Measurements from ENCODE around the gene CYP2A7. TPM values are rescaled to one million over a fixed set of nuclear protein-coding genes. Genes with fewer than 3 reads are reported as not detected.
A peak's percentile ranks its signal among the peaks of the same experiment; 100 is the strongest.
"Not testable (repeated sequence)": the region's sequence is repeated elsewhere in the genome, so short reads cannot be mapped to it uniquely, and the experiment has no call there.

Gene CYP2A7
- total RNA-seq, 1 experiment from 2014 or later, result not detected

DNA sequence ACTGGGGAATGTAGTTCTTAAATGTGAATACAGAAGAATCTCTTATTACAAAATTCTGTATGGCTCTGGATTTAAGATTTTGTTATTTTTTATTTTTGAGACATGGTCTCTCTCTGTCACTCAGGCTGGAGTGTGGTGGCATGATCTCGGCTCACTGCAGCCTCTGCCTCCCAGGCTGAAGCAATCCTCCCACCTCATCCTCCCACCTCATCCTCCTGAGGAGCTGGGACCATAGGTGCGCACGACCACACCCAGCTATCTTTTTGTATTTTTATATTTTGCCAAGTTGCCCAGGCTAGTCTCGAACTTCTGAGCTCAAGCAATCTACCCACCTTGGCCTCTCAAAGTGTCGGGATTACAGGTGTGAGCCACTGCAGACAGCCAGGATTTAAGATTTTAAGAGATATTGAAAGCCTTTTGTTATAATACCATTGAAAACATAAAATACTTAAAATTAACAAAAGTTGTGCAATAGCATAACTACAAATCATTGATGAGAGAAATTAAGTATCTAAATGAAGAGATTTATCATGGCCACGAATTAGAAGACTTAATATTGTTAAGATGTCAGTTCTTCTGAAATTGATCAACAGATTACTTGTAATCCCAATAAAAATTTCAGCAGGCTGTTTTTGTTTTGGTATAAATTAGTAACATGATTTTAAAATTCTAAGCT is 45.1 kb downstream of the CYP2A7 start:
- BruUV-seq (replicated peaks), result no TSS peak
- H3K9me2 ChIP-seq (ENCODE audit: insufficient read depth), result no peaks in the 10 kb centered on the region
- DNase-seq, result no peak
- no peaks in the 10 kb centered on the region for H3K79me2 ChIP-seq (ENCODE audit: low read depth)
- CTCF ChIA-PET, result no interaction called here
- H3K27me3 ChIP-seq (ENCODE audit: insufficient read depth, low read depth), result no peaks in the 10 kb centered on the region
- no peak overlapping the region for H3K27ac ChIP-seq
- no peak overlapping the region for H3K4me3 ChIP-seq
- intact Hi-C loops (cut with micrococcal nuclease; ENCODE audit: unreplicated experiment), result no loop called here
- no peak overlapping the region for H2AFZ ChIP-seq
- no peaks in the 10 kb centered on the region for H4K20me1 ChIP-seq (ENCODE audit: insufficient read depth)
- no peak overlapping the region for H3K4me2 ChIP-seq
- H3K4me1 ChIP-seq (replicated peaks; ENCODE audit: insufficient read depth), result 0 out of 2 replicates have a peak, but pooled peaks cover 5% of the 10 kb centered on the region
- H3K9me3 ChIP-seq (ENCODE audit: insufficient read depth, low read depth), result no peaks in the 10 kb centered on the region
- no peaks in the 10 kb centered on the region for H3K36me3 ChIP-seq (ENCODE audit: low read depth)
- H3F3A ChIP-seq (ENCODE audit: insufficient read depth, low read depth), result peaks cover 4% of the 10 kb centered on the region
- no peak for TF ChIP-seq EZH2 (IDR thresholded peaks at IDR 0.05; ENCODE audit: low read depth)
- TF ChIP-seq, protein P1, sequence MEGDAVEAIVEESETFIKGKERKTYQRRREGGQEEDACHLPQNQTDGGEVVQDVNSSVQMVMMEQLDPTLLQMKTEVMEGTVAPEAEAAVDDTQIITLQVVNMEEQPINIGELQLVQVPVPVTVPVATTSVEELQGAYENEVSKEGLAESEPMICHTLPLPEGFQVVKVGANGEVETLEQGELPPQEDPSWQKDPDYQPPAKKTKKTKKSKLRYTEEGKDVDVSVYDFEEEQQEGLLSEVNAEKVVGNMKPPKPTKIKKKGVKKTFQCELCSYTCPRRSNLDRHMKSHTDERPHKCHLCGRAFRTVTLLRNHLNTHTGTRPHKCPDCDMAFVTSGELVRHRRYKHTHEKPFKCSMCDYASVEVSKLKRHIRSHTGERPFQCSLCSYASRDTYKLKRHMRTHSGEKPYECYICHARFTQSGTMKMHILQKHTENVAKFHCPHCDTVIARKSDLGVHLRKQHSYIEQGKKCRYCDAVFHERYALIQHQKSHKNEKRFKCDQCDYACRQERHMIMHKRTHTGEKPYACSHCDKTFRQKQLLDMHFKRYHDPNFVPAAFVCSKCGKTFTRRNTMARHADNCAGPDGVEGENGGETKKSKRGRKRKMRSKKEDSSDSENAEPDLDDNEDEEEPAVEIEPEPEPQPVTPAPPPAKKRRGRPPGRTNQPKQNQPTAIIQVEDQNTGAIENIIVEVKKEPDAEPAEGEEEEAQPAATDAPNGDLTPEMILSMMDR (conservative IDR thresholded peaks at IDR 0.05), result no peak
- POLR2A ChIA-PET (ENCODE audit: unreplicated experiment), result no interaction called here

DNA sequence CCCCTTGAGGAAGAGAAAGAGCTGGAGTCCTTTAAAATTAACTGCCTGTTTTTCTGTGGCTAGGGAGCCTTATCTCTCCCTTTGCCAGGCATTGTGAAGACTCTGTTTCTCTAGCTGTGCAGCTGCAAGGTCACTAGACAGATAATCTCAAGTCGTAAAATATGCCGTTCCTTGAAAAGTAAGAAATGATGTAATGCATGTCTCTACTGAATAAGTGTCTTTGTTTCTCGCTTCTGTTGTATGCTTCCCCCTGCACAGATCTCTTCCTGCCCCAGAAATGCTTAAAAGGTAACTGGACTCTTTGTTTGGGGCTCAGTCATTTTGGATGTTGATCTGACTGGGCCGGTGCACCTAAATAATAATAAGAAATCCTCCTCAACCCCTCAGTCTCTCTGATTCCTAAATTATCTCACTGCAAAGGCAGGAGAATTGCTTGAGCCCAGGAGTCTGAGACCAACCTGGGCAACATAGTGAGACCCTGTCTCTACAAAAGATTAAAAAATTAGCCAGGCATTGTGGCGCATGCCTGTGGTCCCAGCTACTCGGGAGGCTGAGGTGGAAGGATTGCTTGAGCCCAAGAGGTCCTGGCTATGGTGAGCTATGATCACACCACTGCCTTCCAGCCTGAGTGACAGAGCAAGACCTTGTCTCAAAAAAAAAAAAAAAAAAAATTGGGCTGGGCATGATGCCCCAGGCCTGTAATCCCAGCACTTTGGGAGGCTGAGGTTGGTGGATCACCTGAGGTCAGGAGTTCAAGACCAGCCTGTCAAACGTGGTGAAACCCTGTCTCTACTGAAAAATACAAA is 48.1 kb downstream of the CYP2A7 start:
- CTCF ChIA-PET, result interaction anchor here (0.6 kb wide), 1 partner anchor 184 kb away, joined by 5 read pairs; no protein-coding TSS in a partner anchor
- H3K27ac ChIP-seq; H3K4me2 ChIP-seq; POLR2A ChIA-PET (ENCODE audit: unreplicated experiment); H3K36me3 ChIP-seq (ENCODE audit: low read depth); H3K9me2 ChIP-seq (ENCODE audit: insufficient read depth); DNase-seq; H4K20me1 ChIP-seq (ENCODE audit: insufficient read depth); H3K9me3 ChIP-seq (ENCODE audit: insufficient read depth, low read depth); H3K27me3 ChIP-seq (ENCODE audit: insufficient read depth, low read depth); H3K79me2 ChIP-seq (ENCODE audit: low read depth); H2AFZ ChIP-seq; BruUV-seq (replicated peaks); H3K4me3 ChIP-seq: not testable (repeated sequence)
- intact Hi-C loops (cut with micrococcal nuclease; ENCODE audit: unreplicated experiment), result loop anchor here (2.0 kb wide), 1 partner anchor 129 kb away; no protein-coding TSS in a partner anchor
- peaks cover 17% of the 10 kb centered on the region for H3K4me1 ChIP-seq (replicated peaks; ENCODE audit: insufficient read depth)
- H3F3A ChIP-seq (ENCODE audit: insufficient read depth, low read depth), result peaks cover 19% of the 10 kb centered on the region

DNA sequence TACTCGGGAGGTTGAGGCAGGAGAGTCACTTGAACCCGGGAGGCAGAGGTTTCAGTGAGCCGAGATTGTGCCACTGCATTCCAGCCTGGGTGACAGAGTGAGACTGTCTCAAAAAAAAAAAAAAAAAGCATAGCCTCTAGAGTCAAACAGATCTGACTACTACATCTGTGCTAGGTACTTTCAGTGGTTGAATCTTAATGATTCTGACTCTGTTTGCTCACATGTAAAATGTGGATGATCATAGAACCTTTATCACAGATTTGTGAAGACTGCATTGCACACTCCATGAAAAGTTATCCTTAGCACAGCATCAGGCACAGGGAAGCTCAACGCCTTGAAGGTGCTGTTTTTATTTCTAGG is 49.6 kb downstream of the CYP2A7 start:
- Histone ChIP-seq H3F3A (ENCODE audit: insufficient read depth, low read depth) (peaks cover 19% of the 10 kb centered on the region), H3K27ac (peak overlapping the region; percentile 71), H3K4me1 (replicated peaks; ENCODE audit: insufficient read depth) (peaks cover 17% of the 10 kb centered on the region)
- POLR2A ChIA-PET (ENCODE audit: unreplicated experiment); CTCF ChIA-PET; H3K9me3 ChIP-seq (ENCODE audit: insufficient read depth, low read depth); H2AFZ ChIP-seq; H3K79me2 ChIP-seq (ENCODE audit: low read depth); H3K9me2 ChIP-seq (ENCODE audit: insufficient read depth); H3K4me2 ChIP-seq; H3K27me3 ChIP-seq (ENCODE audit: insufficient read depth, low read depth); DNase-seq; H3K4me3 ChIP-seq; BruUV-seq (replicated peaks); H4K20me1 ChIP-seq (ENCODE audit: insufficient read depth); H3K36me3 ChIP-seq (ENCODE audit: low read depth): not testable (repeated sequence)
- intact Hi-C loops (cut with micrococcal nuclease; ENCODE audit: unreplicated experiment), result loop anchor here (2.0 kb wide), 1 partner anchor 130 kb away; no protein-coding TSS in a partner anchor
